ENCODE measurements around the gene TULP1. TPM values are rescaled to one million over a fixed set of nuclear protein-coding genes. Genes with fewer than 3 reads are reported as not detected.

Gene TULP1
- total RNA-seq (not detected), polyA plus RNA-seq (1 to 10 TPM in 1 of 2 donors, not detected in 1; 3.3 TPM)
- long read RNA-seq, donor 1: 0 reads
- long read RNA-seq, donor 2: 0 reads

DNA sequence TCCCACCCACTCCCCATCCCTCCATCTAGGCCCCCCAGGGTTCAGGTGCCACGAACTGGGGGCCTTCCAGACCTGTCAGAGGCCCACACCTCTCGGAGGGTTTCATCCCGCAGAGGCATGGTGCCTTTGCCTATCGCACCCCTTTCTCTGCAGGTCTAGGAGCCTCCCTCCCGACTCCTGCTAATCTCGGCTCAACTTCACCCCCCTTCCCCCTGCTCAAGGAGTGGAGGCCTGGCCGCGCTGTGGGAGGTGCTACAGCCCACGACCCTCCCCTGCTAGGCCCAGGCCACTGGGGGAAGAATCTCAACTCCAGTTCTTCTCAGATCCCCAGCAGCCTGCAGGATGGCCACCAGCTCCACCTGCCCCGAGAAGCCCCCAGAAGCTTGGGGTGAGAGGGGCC is at the start of gene TULP1:
Gene TULP1 (minus strand): TSS at position 157 of the 400 bp plus-strand sequence. CDS start 38 bp downstream, at position 119.
- 92 to 93% methylated on average over 10 of the region's 10 CpGs for WGBS, 2 donors
- no peak within 1 kb of the TSS for H3K27ac ChIP-seq (ENCODE audit: low read depth in 1 of 2, low read length in 2 of 2)
- no peak within 1 kb of the TSS for H3K4me3 ChIP-seq (ENCODE audit: low read length in 2 of 2)
- ATAC-seq (ENCODE audit: low FRiP score): no peak
- intact Hi-C loops (cut with DNase I): no loop called here
- H3K4me1 ChIP-seq (ENCODE audit: control insufficient read depth in 1 of 2, insufficient read depth in 2 of 2, low read length in 2 of 2): no peaks in the 10 kb centered on the region
- H3K36me3 ChIP-seq (ENCODE audit: control insufficient read depth in 1 of 2, insufficient read depth in 2 of 2, low read length in 1 of 2): no peaks in the 10 kb centered on the region
- no peak for DNase-seq
- no peaks in the 10 kb centered on the region for H3K9me3 ChIP-seq (ENCODE audit: control insufficient read depth, low read length)
- no peaks in the 10 kb centered on the region for H3K27me3 ChIP-seq (ENCODE audit: control insufficient read depth in 1 of 2, insufficient read depth in 2 of 2, low read length in 1 of 2)

DNA sequence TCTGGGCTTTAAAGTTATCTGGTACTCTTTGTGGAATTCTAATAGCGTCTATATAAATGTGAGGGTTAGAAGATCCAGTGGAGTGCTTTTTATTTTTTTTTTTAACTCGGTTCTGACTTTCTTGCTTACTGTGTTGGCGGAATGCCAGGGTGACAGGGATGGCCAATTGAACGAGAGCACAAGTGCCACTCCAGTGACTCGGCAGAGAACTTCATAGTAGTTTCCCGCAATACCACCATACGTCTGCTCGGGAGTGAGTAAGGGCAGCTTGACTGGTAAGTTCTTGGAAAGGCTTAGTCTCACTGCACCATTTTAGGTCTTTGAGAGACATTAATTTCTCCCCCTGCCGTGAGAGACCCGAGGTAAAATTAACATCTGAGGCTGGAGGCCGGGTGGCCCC is 49.4 kb upstream of the TULP1 start:
- Histone ChIP-seq H3K4me3 (ENCODE audit: low read length in 2 of 2) (no peak overlapping the region), H3K36me3 (ENCODE audit: control insufficient read depth in 1 of 2, insufficient read depth in 2 of 2, low read length in 1 of 2) (no peaks in the 10 kb centered on the region), H3K9me3 (ENCODE audit: control insufficient read depth, low read length) (no peaks in the 10 kb centered on the region), H3K27ac (ENCODE audit: low read depth in 1 of 2, low read length in 2 of 2) (no peak overlapping the region), H3K27me3 (ENCODE audit: control insufficient read depth in 1 of 2, insufficient read depth in 2 of 2, low read length in 1 of 2) (no peaks in the 10 kb centered on the region), H3K4me1 (ENCODE audit: control insufficient read depth in 1 of 2, insufficient read depth in 2 of 2, low read length in 2 of 2) (no peaks in the 10 kb centered on the region)
- DNase-seq: no peak
- no peak for ATAC-seq (ENCODE audit: low FRiP score)
- intact Hi-C loops (cut with DNase I): no loop called here
- WGBS, 2 donors: 46 to 50% methylated on average over 11 of the region's 11 CpGs

DNA sequence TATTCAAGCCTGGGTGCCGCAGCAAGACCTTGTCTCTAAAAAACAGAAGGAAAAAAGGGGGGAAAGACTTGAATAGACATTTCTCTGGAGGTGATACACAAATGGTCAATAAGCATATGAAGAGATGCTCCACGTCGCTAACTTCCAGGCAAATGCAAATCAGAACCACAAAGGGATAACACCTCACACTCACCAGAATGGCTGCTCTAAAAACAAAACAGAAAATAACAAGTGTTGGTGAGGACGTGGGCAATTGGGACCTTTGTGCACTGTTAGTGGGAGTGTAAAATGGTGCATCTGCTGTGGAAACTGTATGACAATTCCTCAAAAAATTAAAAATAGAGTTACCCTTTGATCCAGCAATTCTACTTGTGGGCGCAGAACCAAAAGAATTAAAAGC is 48.4 kb upstream of the TULP1 start:
- intact Hi-C loops (cut with DNase I): no loop called here
- H3K4me3 ChIP-seq (ENCODE audit: low read length in 2 of 2): no peak overlapping the region
- H3K27ac ChIP-seq (ENCODE audit: low read depth in 1 of 2, low read length in 2 of 2): no peak overlapping the region
- no peaks in the 10 kb centered on the region for H3K4me1 ChIP-seq (ENCODE audit: control insufficient read depth in 1 of 2, insufficient read depth in 2 of 2, low read length in 2 of 2)
- 78 to 89% methylated on average over 5 of the region's 5 CpGs for WGBS, 2 donors
- ATAC-seq (ENCODE audit: low FRiP score) (no peak), DNase-seq (no peak)
- H3K36me3 ChIP-seq (ENCODE audit: control insufficient read depth in 1 of 2, insufficient read depth in 2 of 2, low read length in 1 of 2): no peaks in the 10 kb centered on the region
- H3K9me3 ChIP-seq (ENCODE audit: control insufficient read depth, low read length): no peaks in the 10 kb centered on the region
- no peaks in the 10 kb centered on the region for H3K27me3 ChIP-seq (ENCODE audit: control insufficient read depth in 1 of 2, insufficient read depth in 2 of 2, low read length in 1 of 2)

DNA sequence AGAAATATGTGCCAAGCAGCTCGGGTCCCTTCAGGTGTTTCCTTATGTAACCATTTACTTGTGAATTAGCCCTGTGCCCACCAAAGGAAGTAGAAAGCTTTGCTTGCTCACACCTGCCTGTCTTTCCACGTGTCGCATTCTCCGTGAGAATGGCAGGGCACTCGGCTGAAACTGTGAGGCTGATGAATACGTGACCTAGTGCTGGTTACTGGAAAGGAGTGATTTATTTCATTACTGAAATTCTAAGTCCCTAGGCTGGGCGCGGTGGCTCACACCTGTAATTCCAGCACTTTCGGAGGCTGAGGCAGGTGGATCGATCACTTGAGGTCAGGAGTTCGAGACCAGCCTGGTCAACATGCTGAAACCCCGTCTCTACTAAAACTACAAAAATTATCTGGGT is 45.9 kb upstream of the TULP1 start:
- H3K27ac ChIP-seq (ENCODE audit: low read depth in 1 of 2, low read length in 2 of 2): no peak overlapping the region
- H3K27me3 ChIP-seq (ENCODE audit: control insufficient read depth in 1 of 2, insufficient read depth in 2 of 2, low read length in 1 of 2): no peaks in the 10 kb centered on the region
- intact Hi-C loops (cut with DNase I): no loop called here
- no peaks in the 10 kb centered on the region for H3K9me3 ChIP-seq (ENCODE audit: control insufficient read depth, low read length)
- no peak for ATAC-seq (ENCODE audit: low FRiP score)
- 86 to 88% methylated on average over 12 of the region's 12 CpGs for whole genome bisulfite sequencing, 2 donors
- H3K36me3 ChIP-seq (ENCODE audit: control insufficient read depth in 1 of 2, insufficient read depth in 2 of 2, low read length in 1 of 2): no peaks in the 10 kb centered on the region
- H3K4me1 ChIP-seq (ENCODE audit: control insufficient read depth in 1 of 2, insufficient read depth in 2 of 2, low read length in 2 of 2): no peaks in the 10 kb centered on the region
- DNase-seq: no peak
- no peak overlapping the region for H3K4me3 ChIP-seq (ENCODE audit: low read length in 2 of 2)

DNA sequence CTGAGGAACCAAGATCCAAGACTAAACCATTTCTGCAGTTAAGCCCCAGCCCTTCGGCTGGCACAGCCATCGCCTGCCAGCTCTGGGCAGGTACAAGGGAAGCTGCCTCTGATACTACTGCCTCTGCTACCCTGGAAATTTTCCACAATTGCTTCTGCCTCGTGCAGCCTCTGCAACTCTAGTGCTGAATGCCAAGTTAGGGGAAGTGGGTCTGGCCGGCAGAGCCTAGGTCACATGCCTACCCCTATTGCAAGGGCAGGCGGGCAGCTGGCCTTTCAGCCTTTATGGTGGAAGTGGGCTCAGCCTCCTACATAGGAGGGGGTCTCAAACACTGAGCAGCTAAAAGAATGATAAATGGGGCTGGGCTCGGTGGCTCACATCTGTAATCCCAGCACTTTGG is 44.5 kb upstream of the TULP1 start:
- no peak for ATAC-seq (ENCODE audit: low FRiP score)
- 68 to 69% methylated on average over 6 of the region's 6 CpGs for WGBS, 2 donors
- Histone ChIP-seq H3K27me3 (ENCODE audit: control insufficient read depth in 1 of 2, insufficient read depth in 2 of 2, low read length in 1 of 2) (no peaks in the 10 kb centered on the region), H3K4me1 (ENCODE audit: control insufficient read depth in 1 of 2, insufficient read depth in 2 of 2, low read length in 2 of 2) (no peaks in the 10 kb centered on the region), H3K4me3 (ENCODE audit: low read length in 2 of 2) (no peak overlapping the region), H3K36me3 (ENCODE audit: control insufficient read depth in 1 of 2, insufficient read depth in 2 of 2, low read length in 1 of 2) (no peaks in the 10 kb centered on the region), H3K9me3 (ENCODE audit: control insufficient read depth, low read length) (peaks cover 3% of the 10 kb centered on the region), H3K27ac (ENCODE audit: low read depth in 1 of 2, low read length in 2 of 2) (no peak overlapping the region)
- DNase-seq: peak in 1 of 2 donors; percentile 72
- intact Hi-C loops (cut with DNase I): no loop called here

GRCh38 chr6:35554811-35555210 is 42.1 kb upstream of the TULP1 start:
- Histone ChIP-seq H3K9me3 (ENCODE audit: control insufficient read depth, low read length) (peaks cover 6% of the 10 kb centered on the region), H3K4me3 (ENCODE audit: low read length in 2 of 2) (no peak overlapping the region), H3K27ac (ENCODE audit: low read depth in 1 of 2, low read length in 2 of 2) (no peak overlapping the region), H3K27me3 (ENCODE audit: control insufficient read depth in 1 of 2, insufficient read depth in 2 of 2, low read length in 1 of 2) (no peaks in the 10 kb centered on the region), H3K4me1 (ENCODE audit: control insufficient read depth in 1 of 2, insufficient read depth in 2 of 2, low read length in 2 of 2) (no peaks in the 10 kb centered on the region), H3K36me3 (ENCODE audit: control insufficient read depth in 1 of 2, insufficient read depth in 2 of 2, low read length in 1 of 2) (no peaks in the 10 kb centered on the region)
- intact Hi-C loops (cut with DNase I): no loop called here
- ATAC-seq (ENCODE audit: low FRiP score): no peak
- no peak for DNase-seq
- 90 to 92% methylated on average over 4 of the region's 4 CpGs for WGBS, 2 donors

DNA sequence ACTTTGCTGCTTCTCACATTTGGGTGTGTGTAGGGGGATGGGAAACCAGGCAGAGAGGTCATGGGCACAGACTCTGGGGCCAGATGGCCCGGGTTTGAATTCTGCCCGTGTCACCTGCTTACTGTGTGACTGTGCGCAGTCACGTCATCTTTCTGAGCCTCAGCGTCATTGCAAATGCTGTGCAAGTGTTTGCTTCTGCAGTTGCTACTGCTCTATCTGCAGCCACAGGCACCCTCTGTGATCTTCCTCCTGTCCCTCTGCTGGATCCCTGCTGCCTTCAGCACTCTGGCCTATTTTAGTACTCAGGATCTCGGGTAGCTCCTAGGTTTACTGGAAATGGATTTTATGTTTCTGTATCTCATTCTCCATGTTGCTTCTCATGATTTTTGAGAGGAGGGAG is 40.6 kb upstream of the TULP1 start:
- H3K27me3 ChIP-seq (ENCODE audit: control insufficient read depth in 1 of 2, insufficient read depth in 2 of 2, low read length in 1 of 2): no peaks in the 10 kb centered on the region
- no peaks in the 10 kb centered on the region for H3K4me1 ChIP-seq (ENCODE audit: control insufficient read depth in 1 of 2, insufficient read depth in 2 of 2, low read length in 2 of 2)
- WGBS, 2 donors: 50 to 59% methylated on average over 6 of the region's 6 CpGs

DNA sequence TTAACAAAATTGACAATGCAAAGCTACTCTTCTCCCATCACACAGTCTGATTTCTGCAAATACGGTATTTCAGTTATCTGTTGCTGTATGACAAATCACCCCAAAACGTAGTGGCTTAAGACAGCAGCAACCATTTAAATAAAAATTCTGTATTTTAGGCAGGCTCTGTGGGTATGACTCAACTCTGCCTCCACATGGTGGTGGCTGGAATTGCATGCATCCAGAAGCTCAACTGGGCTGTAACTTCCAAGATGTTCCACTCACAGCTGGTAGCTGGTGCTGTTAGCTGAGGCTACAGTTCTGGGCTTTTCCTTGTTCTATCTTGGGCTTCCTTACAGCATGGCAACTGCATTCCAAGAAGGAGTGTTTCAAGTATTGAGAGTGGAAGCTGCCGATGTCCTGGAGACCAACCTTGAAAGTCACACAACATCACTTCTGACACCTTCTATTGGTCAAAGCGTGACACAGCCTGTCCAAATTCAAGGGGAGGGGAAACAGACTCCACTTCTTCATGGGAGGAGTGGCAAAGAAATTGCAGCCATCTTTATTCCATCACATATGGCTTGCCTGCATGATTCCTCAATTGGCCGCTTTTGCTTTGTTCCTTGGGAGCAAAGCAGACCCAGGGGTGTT is 39.7 kb upstream of the TULP1 start:
- Histone ChIP-seq H3K27me3 (ENCODE audit: control insufficient read depth in 1 of 2, insufficient read depth in 2 of 2, low read length in 1 of 2) (peaks cover 0 to under 1% of the 10 kb centered on the region in 2 donors), H3K4me3 (ENCODE audit: low read length in 2 of 2) (no peak overlapping the region), H3K9me3 (ENCODE audit: control insufficient read depth, low read length) (peaks cover 8% of the 10 kb centered on the region), H3K4me1 (ENCODE audit: control insufficient read depth in 1 of 2, insufficient read depth in 2 of 2, low read length in 2 of 2) (no peaks in the 10 kb centered on the region), H3K36me3 (ENCODE audit: control insufficient read depth in 1 of 2, insufficient read depth in 2 of 2, low read length in 1 of 2) (no peaks in the 10 kb centered on the region), H3K27ac (ENCODE audit: low read depth in 1 of 2, low read length in 2 of 2) (no peak overlapping the region)
- WGBS, 2 donors: 72 to 74% methylated on average over 5 of the region's 5 CpGs
- DNase-seq (no peak), ATAC-seq (ENCODE audit: low FRiP score) (no peak)
- intact Hi-C loops (cut with DNase I): no loop called here

More for the DNA sequence above, 40.6 kb upstream of the TULP1 start:
- intact Hi-C loops (cut with DNase I): no loop called here
- ATAC-seq (ENCODE audit: low FRiP score): no peak
- Histone ChIP-seq H3K27ac (ENCODE audit: low read depth in 1 of 2, low read length in 2 of 2) (no peak overlapping the region), H3K36me3 (ENCODE audit: control insufficient read depth in 1 of 2, insufficient read depth in 2 of 2, low read length in 1 of 2) (no peaks in the 10 kb centered on the region), H3K9me3 (ENCODE audit: control insufficient read depth, low read length) (peaks cover 8% of the 10 kb centered on the region), H3K4me3 (ENCODE audit: low read length in 2 of 2) (no peak overlapping the region)
- DNase-seq: no peak

GRCh38 chr6:35550437-35550836 is 37.7 kb upstream of the TULP1 start:
- no peaks in the 10 kb centered on the region for H3K36me3 ChIP-seq (ENCODE audit: control insufficient read depth in 1 of 2, insufficient read depth in 2 of 2, low read length in 1 of 2)
- DNase-seq: no peak
- H3K4me1 ChIP-seq (ENCODE audit: control insufficient read depth in 1 of 2, insufficient read depth in 2 of 2, low read length in 2 of 2): no peaks in the 10 kb centered on the region
- WGBS, 2 donors: 39 to 63% methylated on average over 1 of the region's 1 CpG
- no peak for ATAC-seq (ENCODE audit: low FRiP score)
- H3K27me3 ChIP-seq (ENCODE audit: control insufficient read depth in 1 of 2, insufficient read depth in 2 of 2, low read length in 1 of 2): peaks cover 0 to 2% of the 10 kb centered on the region in 2 donors
- H3K27ac ChIP-seq (ENCODE audit: low read depth in 1 of 2, low read length in 2 of 2): no peak overlapping the region
- H3K4me3 ChIP-seq (ENCODE audit: low read length in 2 of 2): no peak overlapping the region
- peaks cover 8% of the 10 kb centered on the region for H3K9me3 ChIP-seq (ENCODE audit: control insufficient read depth, low read length)
- intact Hi-C loops (cut with DNase I): no loop called here

All from aorta (tissue), 5 donors.